Activated naive CD8-positive, alpha-beta T cell (primary cell): ENCODE measurements around the gene CYRIA.

ENCODE experiments used
- H3K27ac Mint-ChIP-seq: one replicate; pipeline ENCODE4 v1.8.0; 2021; ENCODE audit warnings: mixed read lengths
- H3K27me3 Mint-ChIP-seq: one replicate; pipeline ENCODE4 v1.8.0; 2021; ENCODE audit warnings: mixed read lengths
- H3K36me3 Mint-ChIP-seq: one replicate; pipeline ENCODE4 v1.8.0; 2021; ENCODE audit warnings: mixed read lengths
- H3K4me1 Mint-ChIP-seq: one replicate; pipeline ENCODE4 v1.8.0; 2021; ENCODE audit warnings: low read depth, mixed read lengths
- H3K4me3 Mint-ChIP-seq: one replicate; pipeline ENCODE4 v1.8.0; 2021; ENCODE audit warnings: mild to moderate bottlenecking, mixed read lengths
- H3K9me3 Mint-ChIP-seq: one replicate; pipeline ENCODE4 v1.8.0; 2021; ENCODE audit warnings: low read depth, mixed read lengths

CYRIA gene

DNA sequence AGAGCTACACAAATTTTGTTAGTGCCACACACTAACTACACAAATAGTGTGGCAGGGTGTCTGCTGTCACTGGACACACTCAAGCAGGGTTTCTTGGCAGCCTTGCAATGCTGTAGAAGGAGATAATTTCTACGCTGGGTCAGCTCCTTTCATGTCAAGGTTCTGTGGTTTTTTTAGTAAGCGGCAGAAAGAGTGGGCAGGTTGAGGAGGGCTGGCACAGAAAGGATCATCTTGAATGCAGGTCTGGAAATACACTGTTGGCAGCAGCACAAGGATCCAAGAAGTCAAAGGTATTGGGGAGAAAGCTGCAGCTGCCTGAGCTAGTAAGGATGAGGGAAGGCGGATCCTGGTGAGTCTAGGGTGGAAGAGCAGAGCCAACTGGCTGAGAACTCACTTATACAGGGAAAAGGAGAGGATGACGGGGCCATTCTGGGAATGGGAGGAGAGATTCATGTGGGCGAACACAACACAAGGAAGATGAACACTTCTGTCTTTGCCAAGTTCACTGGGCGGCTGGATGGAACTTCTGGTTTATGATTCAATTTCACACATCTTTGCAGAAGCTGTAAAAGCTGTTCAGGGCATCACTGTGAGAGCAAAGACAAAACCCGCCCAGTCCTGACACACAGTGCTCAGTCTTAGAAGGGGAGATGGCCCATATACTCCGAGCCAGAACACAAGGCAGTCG lies 16.9 kb upstream of the CYRIA start:
- H3K27me3 Mint-ChIP-seq = peaks cover 9% of the 10 kb centered on the region
- peaks cover 5% of the 10 kb centered on the region for H3K9me3 Mint-ChIP-seq
- no peak overlapping the region for H3K4me3 Mint-ChIP-seq
- no peaks in the 10 kb centered on the region for H3K4me1 Mint-ChIP-seq
- H3K27ac Mint-ChIP-seq = no peak overlapping the region
- H3K36me3 Mint-ChIP-seq = no peaks in the 10 kb centered on the region

DNA sequence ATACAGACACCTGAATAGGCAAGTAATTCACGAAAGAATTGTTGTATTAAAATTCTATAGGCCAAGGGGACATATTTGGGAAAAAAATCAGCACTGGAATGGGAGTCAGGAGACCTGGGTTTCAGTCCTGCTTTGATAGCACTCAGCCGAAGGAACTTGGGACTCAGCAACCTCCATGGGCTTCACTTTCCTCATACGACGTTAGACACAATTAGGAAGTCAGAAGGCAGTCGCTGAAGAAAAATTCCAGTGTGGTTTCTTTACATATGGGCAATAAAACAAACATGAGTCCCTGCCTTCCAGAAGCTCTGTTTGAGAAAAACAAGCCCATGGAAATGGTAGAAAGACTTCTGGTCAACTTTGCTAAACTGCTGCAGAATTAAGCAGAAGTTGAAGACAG lies 15.1 kb upstream of the CYRIA start:
- peaks cover 5% of the 10 kb centered on the region for H3K9me3 Mint-ChIP-seq
- no peaks in the 10 kb centered on the region for H3K4me1 Mint-ChIP-seq

DNA sequence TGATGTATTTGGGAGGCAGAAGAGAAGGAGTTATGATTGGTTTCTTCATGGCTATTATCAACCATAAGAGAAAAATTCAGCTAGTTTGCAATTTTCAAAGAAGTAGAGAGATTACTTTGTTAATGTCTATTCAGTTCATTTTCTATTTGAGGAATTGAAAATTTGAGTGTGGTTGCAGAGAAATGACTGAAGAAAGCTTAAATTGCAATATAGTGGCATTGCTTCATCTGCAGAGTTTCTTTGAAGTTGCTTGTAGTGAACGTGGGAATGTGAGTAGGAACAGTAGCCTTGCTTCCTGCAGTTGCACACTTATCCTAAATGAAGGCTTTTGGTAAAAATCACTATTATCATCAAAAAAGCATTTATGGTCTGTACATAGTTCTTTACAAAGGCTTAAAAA lies 14.7 kb upstream of the CYRIA start:
- Mint-ChIP-seq H3K4me3 (no peak overlapping the region), H3K27ac (no peak overlapping the region), H3K27me3 (peaks cover 11% of the 10 kb centered on the region), H3K36me3 (no peaks in the 10 kb centered on the region), H3K9me3 (peaks cover 5% of the 10 kb centered on the region), H3K4me1 (no peaks in the 10 kb centered on the region)

More for the DNA sequence above, 15.1 kb upstream of the CYRIA start:
- H3K27me3 Mint-ChIP-seq = peaks cover 10% of the 10 kb centered on the region
- H3K27ac Mint-ChIP-seq = no peak overlapping the region
- no peaks in the 10 kb centered on the region for H3K36me3 Mint-ChIP-seq
- H3K4me3 Mint-ChIP-seq = no peak overlapping the region

DNA sequence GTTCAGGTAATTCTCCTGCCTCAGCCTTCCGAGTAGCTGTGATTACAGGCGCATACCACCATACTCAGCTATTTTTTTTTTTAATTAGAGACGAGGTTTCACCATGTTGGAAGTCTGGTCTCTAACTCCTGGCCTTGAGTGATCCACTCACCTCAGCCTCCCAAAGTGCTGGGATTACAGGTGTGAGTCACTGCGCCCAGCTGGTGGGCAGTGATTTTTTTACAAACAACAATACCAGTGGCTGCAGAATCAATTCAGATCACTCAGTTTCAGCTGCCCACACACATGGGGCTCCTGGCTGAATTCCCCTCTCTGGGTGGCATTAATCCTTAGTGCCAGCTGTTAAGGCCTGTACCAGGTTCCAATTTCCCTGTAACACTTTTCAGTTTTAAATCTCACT lies 13.3 kb upstream of the CYRIA start:
- Mint-ChIP-seq H3K36me3 (no peaks in the 10 kb centered on the region), H3K4me1 (no peaks in the 10 kb centered on the region), H3K27ac (no peak overlapping the region), H3K27me3 (peaks cover 12% of the 10 kb centered on the region), H3K4me3 (no peak overlapping the region), H3K9me3 (peaks cover 5% of the 10 kb centered on the region)

DNA sequence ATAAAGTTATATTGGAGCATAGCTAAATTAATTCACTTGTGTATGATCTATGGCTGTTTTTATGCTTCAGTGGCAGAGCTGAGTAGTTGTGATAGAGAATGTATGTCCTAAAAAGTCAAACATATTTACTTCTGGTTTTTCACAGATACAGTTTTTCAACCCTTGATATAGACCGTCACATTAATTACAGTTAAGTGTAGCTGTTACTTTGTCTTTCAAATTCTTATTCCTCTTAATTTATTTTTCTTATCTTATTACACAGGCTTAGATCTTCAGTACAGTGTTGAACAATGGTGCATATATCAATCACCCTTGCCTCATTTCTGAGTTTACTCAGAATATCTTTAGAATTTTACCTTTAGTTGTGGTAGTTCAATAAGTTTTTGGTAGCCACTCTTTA lies 12.2 kb upstream of the CYRIA start:
- peaks cover 14% of the 10 kb centered on the region for H3K27me3 Mint-ChIP-seq
- no peak overlapping the region for H3K27ac Mint-ChIP-seq
- no peaks in the 10 kb centered on the region for H3K4me1 Mint-ChIP-seq
- no peaks in the 10 kb centered on the region for H3K36me3 Mint-ChIP-seq
- H3K4me3 Mint-ChIP-seq = no peak overlapping the region
- peaks cover 5% of the 10 kb centered on the region for H3K9me3 Mint-ChIP-seq

DNA sequence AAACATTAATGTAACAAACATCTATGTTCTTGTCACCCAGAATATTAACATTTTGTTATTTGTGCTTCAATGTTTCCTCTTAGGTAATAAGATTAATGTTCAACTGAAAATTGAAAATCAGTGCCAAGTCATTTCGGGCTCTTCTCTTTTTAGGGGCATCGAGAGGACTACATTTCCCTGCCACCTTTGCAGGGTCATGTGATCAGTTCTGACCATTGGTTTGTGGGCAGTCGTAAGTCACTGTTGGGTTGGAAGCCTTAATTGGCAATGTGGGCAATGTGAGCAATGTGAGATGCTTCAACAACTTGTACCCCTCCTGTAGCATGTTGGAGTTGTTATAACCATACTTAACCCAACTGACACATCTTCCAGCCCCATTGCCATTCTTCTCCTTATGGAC lies 10.1 kb upstream of the CYRIA start:
- no peaks in the 10 kb centered on the region for H3K36me3 Mint-ChIP-seq
- no peaks in the 10 kb centered on the region for H3K4me1 Mint-ChIP-seq
- no peak overlapping the region for H3K27ac Mint-ChIP-seq
- no peak overlapping the region for H3K4me3 Mint-ChIP-seq
- peaks cover 10% of the 10 kb centered on the region for H3K27me3 Mint-ChIP-seq
- H3K9me3 Mint-ChIP-seq = peaks cover 5% of the 10 kb centered on the region

DNA sequence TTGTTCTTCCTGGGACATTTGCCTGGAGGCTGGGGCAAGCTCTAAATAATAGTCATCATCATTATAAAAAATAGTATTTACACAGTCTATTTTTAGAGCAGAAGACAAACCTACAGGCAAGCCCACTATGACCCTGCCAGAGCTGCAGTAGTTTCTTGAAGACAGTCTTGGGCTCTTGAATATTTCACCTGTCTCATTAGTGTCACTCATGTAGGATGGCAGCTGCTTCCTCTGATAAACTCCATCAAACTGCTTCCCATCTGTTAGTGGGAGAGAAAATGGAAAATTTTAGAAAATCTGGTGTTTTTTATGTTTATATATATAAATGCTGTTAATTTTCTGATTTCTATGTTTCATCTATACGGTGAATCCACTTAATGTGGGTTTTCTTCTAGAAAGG lies 8.5 kb upstream of the CYRIA start:
- Mint-ChIP-seq H3K4me3 (no peak overlapping the region), H3K27ac (no peak overlapping the region), H3K36me3 (no peaks in the 10 kb centered on the region), H3K4me1 (no peaks in the 10 kb centered on the region), H3K9me3 (peaks cover 5% of the 10 kb centered on the region), H3K27me3 (peaks cover 13% of the 10 kb centered on the region)

DNA sequence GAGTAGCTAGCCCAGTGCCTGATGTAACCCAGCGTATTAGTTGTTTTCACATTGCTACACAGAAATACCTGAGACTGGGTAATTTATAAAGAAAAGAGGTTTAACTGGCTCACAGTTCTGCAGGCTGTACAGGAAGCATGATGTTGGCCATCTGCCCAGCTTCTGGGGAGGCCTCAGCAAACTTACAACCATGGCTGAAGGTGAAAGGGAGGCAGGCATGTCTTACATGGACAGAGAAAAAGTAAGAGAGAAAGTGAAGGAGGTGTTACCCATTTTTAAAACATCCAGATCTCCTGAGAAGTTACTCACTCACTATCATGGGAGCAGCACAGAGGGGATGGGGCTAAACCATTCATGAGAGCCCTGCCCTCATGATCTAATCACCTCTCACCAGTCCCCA lies 6.1 kb upstream of the CYRIA start:
- no peaks in the 10 kb centered on the region for H3K9me3 Mint-ChIP-seq
- no peak overlapping the region for H3K4me3 Mint-ChIP-seq
- H3K36me3 Mint-ChIP-seq = no peaks in the 10 kb centered on the region
- peaks cover 15% of the 10 kb centered on the region for H3K27me3 Mint-ChIP-seq
- no peaks in the 10 kb centered on the region for H3K4me1 Mint-ChIP-seq
- no peak overlapping the region for H3K27ac Mint-ChIP-seq

DNA sequence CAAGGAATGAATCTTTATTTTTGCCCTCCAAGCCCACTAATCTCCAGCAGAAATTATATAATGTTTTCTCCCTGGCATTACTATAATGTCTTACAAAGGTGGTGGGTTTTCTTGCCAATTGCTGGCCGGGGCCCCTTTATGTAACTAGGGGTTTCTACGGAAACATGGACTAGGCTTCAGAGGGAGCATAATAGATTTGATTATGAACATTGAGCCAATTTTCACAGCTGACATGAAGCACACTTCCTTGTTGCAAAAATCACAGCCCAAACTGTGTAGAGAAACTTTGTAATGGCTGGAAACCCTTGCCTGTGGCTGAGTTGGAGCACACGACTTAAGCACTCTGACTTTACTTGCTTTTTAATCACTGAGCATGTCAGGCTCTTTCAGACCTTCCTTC lies 3.8 kb upstream of the CYRIA start:
- Mint-ChIP-seq H3K27ac (no peak overlapping the region), H3K36me3 (no peaks in the 10 kb centered on the region), H3K4me3 (no peak overlapping the region), H3K4me1 (peaks cover 13% of the 10 kb centered on the region), H3K27me3 (peaks cover 20% of the 10 kb centered on the region), H3K9me3 (no peaks in the 10 kb centered on the region)

DNA sequence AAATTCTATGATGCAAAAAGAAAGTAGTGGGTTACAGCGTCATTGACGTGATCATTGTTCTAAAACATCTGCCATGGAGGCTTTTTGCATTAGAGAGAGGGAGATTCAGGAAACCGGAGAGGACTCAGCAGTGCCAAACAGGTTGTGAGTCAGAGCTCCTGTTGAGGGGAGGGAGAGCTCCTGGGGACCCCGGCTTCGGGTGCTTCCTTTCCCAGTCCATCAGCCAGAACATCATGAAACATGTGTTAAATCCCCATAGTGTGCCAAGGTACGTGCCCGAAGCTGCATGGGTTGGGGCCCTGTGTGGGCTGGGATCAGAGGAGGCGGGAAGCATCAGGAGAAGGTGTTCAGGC lies 791 bp upstream of the CYRIA start:
- peaks cover 33% of the 10 kb centered on the region for H3K27me3 Mint-ChIP-seq
- no peak overlapping the region for H3K27ac Mint-ChIP-seq
- peaks cover 17% of the 10 kb centered on the region for H3K4me1 Mint-ChIP-seq
- H3K4me3 Mint-ChIP-seq = peak overlapping the region; percentile 75
- H3K36me3 Mint-ChIP-seq = no peaks in the 10 kb centered on the region
- H3K9me3 Mint-ChIP-seq = no peaks in the 10 kb centered on the region

DNA sequence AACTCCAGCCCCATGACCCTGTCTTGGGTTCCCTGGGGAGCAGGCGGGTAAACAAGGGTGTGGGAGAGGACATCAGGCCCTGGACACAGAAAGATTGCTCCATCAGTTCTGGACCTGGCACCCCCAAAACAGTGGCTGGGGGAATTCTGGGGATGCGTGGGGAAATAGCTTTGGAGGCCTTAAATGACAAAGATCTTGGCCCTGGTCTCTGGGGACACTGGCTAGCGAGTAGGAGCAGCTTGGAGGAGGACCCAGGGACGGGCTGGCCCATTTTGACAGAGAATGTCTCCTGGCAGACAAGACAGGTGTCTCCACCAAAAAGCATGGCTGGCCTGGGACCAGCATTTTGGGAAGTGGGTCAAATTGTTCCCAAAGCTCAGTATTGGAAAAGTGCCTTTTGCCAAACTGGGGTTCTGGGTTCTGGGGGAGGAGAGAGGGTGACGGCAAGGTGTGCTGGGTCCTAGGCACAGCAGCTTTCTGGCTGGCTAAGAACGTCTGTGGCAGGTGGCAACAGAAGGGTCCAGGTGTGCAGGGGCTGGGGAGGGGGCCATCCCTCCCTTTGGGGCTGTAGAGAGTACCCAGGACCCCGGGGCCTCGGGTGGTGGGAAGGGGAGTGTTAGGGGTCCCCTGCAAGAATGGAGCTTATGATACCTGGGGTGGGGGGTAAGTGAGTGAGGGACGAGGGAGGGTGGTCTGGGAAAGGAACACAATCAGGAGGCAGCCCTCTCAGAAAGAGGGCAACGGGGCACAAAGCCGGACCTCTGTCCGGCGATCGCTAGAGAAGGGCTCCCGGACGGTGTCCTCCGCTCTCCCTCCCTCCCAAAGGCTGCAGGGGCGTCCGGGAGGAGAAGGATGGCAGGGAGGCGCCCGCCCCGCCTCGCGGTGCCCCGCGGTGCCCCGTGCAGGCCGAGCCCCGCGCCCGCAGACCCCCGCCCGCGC lies 556 bp downstream of the CYRIA start:
- Mint-ChIP-seq H3K27me3 (peaks cover 38% of the 10 kb centered on the region), H3K4me3 (peak overlapping the region; percentile 71), H3K9me3 (no peaks in the 10 kb centered on the region), H3K4me1 (peaks cover 17% of the 10 kb centered on the region), H3K36me3 (no peaks in the 10 kb centered on the region), H3K27ac (no peak overlapping the region)

DNA sequence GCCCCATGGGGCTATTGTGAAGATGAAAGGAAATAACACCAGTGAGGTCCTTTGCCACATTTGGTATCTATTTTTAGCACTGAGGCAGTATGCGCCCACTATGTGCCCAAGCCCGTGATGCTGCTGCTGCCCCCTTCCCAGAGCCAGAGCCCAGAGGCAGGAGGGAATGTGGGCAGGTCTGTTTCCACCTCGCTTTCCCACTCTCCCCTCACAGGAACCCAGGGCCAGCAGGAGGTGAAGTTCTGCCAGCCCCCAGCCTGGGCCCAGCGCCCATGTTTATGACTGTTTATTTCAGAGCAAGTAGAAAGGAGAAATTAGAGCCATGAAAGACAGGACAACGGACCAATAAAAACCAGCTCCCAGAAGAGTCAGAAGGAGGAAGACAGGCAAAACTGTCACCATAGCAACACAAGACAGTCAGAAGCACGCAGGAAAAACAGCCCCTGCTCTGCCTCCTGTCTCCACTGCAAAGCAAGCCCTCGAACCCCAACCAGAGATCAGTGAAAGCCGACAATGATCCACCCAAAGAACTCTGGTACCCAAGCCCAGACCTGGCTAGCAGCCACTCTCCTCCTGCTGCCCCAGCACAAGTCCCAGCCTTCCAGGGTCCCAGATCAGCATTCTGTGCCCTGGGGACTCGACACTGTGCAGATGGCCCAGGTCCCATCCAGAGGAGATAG lies 1.4 kb downstream of the CYRIA start:
- peaks cover 17% of the 10 kb centered on the region for H3K4me1 Mint-ChIP-seq
- H3K27me3 Mint-ChIP-seq = peaks cover 39% of the 10 kb centered on the region
- H3K9me3 Mint-ChIP-seq = no peaks in the 10 kb centered on the region
- H3K27ac Mint-ChIP-seq = no peak overlapping the region
- H3K36me3 Mint-ChIP-seq = no peaks in the 10 kb centered on the region
- H3K4me3 Mint-ChIP-seq = peak overlapping the region; percentile 71

DNA sequence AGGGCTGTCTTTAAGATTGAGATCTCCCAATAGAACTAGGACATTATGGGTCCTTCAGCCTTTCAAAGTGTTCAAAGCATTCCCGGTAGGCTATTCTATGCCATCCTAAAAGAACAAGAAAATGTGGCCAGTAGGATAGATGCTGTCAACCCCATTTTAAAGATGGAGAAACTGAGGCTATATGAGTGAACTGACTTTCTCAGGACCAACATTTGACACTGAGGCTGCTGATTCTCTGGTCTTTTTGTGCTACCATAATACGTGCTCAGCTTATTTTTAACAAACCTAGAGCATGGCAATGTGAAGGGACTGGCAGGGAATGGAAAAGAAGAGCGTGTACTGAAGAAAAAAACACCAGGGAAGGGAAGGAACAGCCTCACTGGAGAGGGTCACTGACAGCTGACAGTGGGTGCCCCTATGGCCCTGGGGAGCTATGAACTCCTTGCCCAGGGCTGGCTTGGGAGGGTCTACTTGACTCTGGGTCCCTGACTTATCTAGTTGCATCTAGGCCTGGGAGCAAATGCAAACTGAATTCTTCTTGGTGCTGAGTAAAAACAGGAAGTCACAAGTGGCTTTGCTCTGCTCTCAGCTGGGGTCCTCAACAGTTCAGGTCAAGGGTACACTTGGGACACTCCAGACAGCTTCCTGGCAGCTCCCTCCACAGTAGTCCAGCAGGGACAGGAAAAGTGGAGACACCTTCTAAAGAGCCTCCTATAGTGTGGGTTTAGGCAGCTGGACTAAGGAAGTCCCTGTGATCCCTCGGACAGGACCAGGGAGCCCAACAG lies 2.3 kb downstream of the CYRIA start:
- no peak overlapping the region for H3K4me3 Mint-ChIP-seq
- peaks cover 17% of the 10 kb centered on the region for H3K4me1 Mint-ChIP-seq
- H3K27ac Mint-ChIP-seq = no peak overlapping the region
- H3K36me3 Mint-ChIP-seq = no peaks in the 10 kb centered on the region
- H3K9me3 Mint-ChIP-seq = no peaks in the 10 kb centered on the region
- H3K27me3 Mint-ChIP-seq = peaks cover 43% of the 10 kb centered on the region

DNA sequence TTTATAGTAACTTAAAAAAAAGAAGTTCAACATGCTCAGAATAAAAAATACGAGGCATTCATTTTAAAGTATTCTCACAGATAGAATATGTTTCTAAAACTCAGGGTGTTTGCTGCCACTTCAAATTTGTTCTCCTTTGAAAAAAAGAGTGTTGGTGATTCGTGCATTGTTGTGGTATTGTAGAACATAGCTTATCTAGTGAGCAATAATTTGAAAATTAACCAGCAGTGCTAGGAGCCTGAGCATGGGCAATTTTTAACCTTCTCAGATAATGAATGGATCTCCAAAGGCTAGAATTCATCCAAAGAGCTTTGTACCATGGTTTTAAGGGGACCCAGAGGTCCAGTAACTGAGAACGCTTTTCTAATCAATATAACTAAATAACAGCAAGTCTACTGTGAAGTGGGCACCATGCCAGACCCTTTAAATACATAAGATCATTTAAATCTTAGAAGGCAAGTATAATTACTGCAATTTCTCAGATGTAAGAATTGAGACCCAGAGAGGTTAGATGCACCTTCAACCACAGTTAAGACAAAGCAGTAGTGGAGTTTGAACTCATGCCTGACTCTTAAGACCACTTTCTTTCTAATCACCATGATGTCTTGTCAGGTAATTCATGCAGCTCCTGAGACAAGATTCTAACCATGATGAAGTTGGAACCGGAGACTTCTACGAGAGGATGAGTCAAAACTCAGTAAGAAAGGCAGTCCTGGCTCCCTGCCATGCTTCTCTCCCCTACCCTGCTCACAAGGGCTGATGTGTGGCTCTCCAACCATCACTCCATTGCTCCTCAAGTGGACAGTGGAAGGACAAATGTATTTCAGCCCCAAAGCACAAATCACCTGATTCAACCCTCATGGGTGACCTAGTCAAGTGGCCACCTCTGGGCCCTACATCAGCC lies 3.4 kb downstream of the CYRIA start:
- H3K9me3 Mint-ChIP-seq = no peaks in the 10 kb centered on the region
- no peak overlapping the region for H3K4me3 Mint-ChIP-seq
- H3K36me3 Mint-ChIP-seq = no peaks in the 10 kb centered on the region
- peaks cover 41% of the 10 kb centered on the region for H3K27me3 Mint-ChIP-seq
- peaks cover 17% of the 10 kb centered on the region for H3K4me1 Mint-ChIP-seq
- no peak overlapping the region for H3K27ac Mint-ChIP-seq
